NCI-H460 (cell line): ENCODE data around the gene PTPRS. TPM values are rescaled to one million over a fixed set of nuclear protein-coding genes. Genes with fewer than 3 reads are reported as not detected.

Experiments used
- total RNA-seq: library from RNA; depleted of rRNA; stranded (reverse); fragments of >200 nt; shearing (Covaris generic); gene quantifications from 2 replicates; pipeline ENCODE4 v1.2.3, GENCODE V29; 2014; rRNA removed

The PTPRS gene
- total RNA-seq, 1 experiment from 2014 or later, result 29.1 TPM

Other genes starting within 250 kb of the PTPRS start
- gene ZNRF4, start 114.6 kb upstream of the PTPRS start, total RNA-seq, result not detected in 2 replicates
- not detected in 2 replicates for gene TINCR, start 227.1 kb upstream of the PTPRS start, total RNA-seq